NCI-H2081 treated with DMSO at 0.1 percent for 48 hours (cell line): Measurements from ENCODE around the gene NEGR1.
A peak's percentile ranks its signal among the peaks of the same experiment; 100 is the strongest.

Experiments
- DNase-seq: peaks from one replicate; lab custom pipeline; 2025; lab: John Stamatoyannopoulos, UW

The NEGR1 gene

GRCh38 chr1:71850515-71850914 is 431.8 kb downstream of the NEGR1 start:
- no peak for DNase-seq

GRCh38 chr1:71843012-71843411 is 439.3 kb downstream of the NEGR1 start:
- DNase-seq = no peak

- no peak for DNase-seq
Measured at GRCh38 chr1:71839876-71840275, 442.5 kb downstream of the NEGR1 start.

GRCh38 chr1:71836904-71837303 is 445.4 kb downstream of the NEGR1 start:
- no peak for DNase-seq

GRCh38 chr1:71835442-71835813 is 446.9 kb downstream of the NEGR1 start:
- DNase-seq = no peak

- DNase-seq = no peak
Measured at GRCh38 chr1:71834601-71835441, 447.5 kb downstream of the NEGR1 start.

GRCh38 chr1:71831646-71832045 is 450.7 kb downstream of the NEGR1 start:
- DNase-seq = no peak

- DNase-seq = no peak
Measured at GRCh38 chr1:71829346-71829745, 453.0 kb downstream of the NEGR1 start.

- no peak for DNase-seq
Measured at GRCh38 chr1:71828431-71829012, 453.8 kb downstream of the NEGR1 start.

GRCh38 chr1:71823708-71824305 is 458.5 kb downstream of the NEGR1 start:
- no peak for DNase-seq

- DNase-seq = no peak
Measured at GRCh38 chr1:71817028-71817427, 465.3 kb downstream of the NEGR1 start.

GRCh38 chr1:71809085-71809484 is 473.3 kb downstream of the NEGR1 start:
- DNase-seq = no peak

GRCh38 chr1:71804140-71804539 is 478.2 kb downstream of the NEGR1 start:
- DNase-seq = no peak

- peak; percentile 63 for DNase-seq
Measured at GRCh38 chr1:71796006-71796405, 486.3 kb downstream of the NEGR1 start.

GRCh38 chr1:71792264-71792663 is 490.1 kb downstream of the NEGR1 start:
- no peak for DNase-seq

GRCh38 chr1:71788113-71788512 is 494.2 kb downstream of the NEGR1 start:
- no peak for DNase-seq

GRCh38 chr1:71787699-71788098 is 494.6 kb downstream of the NEGR1 start:
- DNase-seq = no peak

- no peak for DNase-seq
Measured at GRCh38 chr1:71786218-71786617, 496.1 kb downstream of the NEGR1 start.

GRCh38 chr1:71785450-71785849 is 496.9 kb downstream of the NEGR1 start:
- DNase-seq = no peak

- no peak for DNase-seq
Measured at GRCh38 chr1:71785000-71785399, 497.3 kb downstream of the NEGR1 start.

- no peak for DNase-seq
Measured at GRCh38 chr1:71784241-71784640, 498.1 kb downstream of the NEGR1 start.

GRCh38 chr1:71783071-71783470 is 499.3 kb downstream of the NEGR1 start:
- DNase-seq = no peak

GRCh38 chr1:71781450-71781849 is 500.9 kb downstream of the NEGR1 start:
- DNase-seq = no peak
